Measurements from ENCODE around the gene TUBB4A.

TUBB4A gene

GRCh38 chr19:6491802-6492592, 10.1 kb downstream of the TUBB4A start:
- no peak for DNase-seq

- DNase-seq = no peak
Observed at GRCh38 chr19:6490134-6490533, 12.0 kb downstream of the TUBB4A start.

GRCh38 chr19:6489278-6490061, 12.6 kb downstream of the TUBB4A start:
- no peak for DNase-seq

- no peak for DNase-seq
Observed at GRCh38 chr19:6484831-6485230, 17.3 kb downstream of the TUBB4A start.

GRCh38 chr19:6484230-6484629, 17.9 kb downstream of the TUBB4A start:
- DNase-seq = no peak

- DNase-seq = no peak
Observed at GRCh38 chr19:6483235-6483634, 18.9 kb downstream of the TUBB4A start.

GRCh38 chr19:6482343-6482686, 19.8 kb downstream of the TUBB4A start:
- DNase-seq = no peak

- peak; percentile 90 for DNase-seq
Observed at GRCh38 chr19:6481541-6482342, 20.4 kb downstream of the TUBB4A start, which contains the start of gene DENND1C. DENND1C (minus strand) TSS chr19:6481787; CDS start chr19:6481695, 92 bp downstream.

GRCh38 chr19:6480848-6481415, 21.2 kb downstream of the TUBB4A start:
- DNase-seq = peak; percentile 76

- DNase-seq = no peak
Observed at GRCh38 chr19:6479836-6480398, 22.2 kb downstream of the TUBB4A start.

- no peak for DNase-seq
Observed at GRCh38 chr19:6478815-6479214, 23.3 kb downstream of the TUBB4A start.

GRCh38 chr19:6476896-6477431, 25.1 kb downstream of the TUBB4A start:
- DNase-seq = no peak

- DNase-seq = peak; percentile 89
Observed at GRCh38 chr19:6476155-6476895, 25.8 kb downstream of the TUBB4A start.

GRCh38 chr19:6475321-6476108, 26.6 kb downstream of the TUBB4A start:
- DNase-seq = no peak

- no peak for DNase-seq
Observed at GRCh38 chr19:6473647-6474046, 28.5 kb downstream of the TUBB4A start.

- DNase-seq = no peak
Observed at GRCh38 chr19:6472713-6473112, 29.4 kb downstream of the TUBB4A start.

- DNase-seq = no peak
Observed at GRCh38 chr19:6471076-6471475, 31.0 kb downstream of the TUBB4A start.

GRCh38 chr19:6470173-6470572, 31.9 kb downstream of the TUBB4A start:
- DNase-seq = no peak

- no peak for DNase-seq
Observed at GRCh38 chr19:6467384-6467783, 34.7 kb downstream of the TUBB4A start.

GRCh38 chr19:6466526-6467248, 35.4 kb downstream of the TUBB4A start:
- no peak for DNase-seq

All from activated CD8-positive, alpha-beta memory T cell treated with anti-CD3 and anti-CD28 coated beads for 24 hours (primary cell).